Breast epithelium (tissue), 4 donors: Measurements from ENCODE around the gene PPM1H. TPM values are rescaled to one million over a fixed set of nuclear protein-coding genes. Genes with fewer than 3 reads are reported as not detected.

Experiments used
- DNase-seq, 2 donors: peaks; one replicate each; pipeline ENCODE4 v3.0.0-alpha.2; 2019; ENCODE audit warnings: low spot score in 2 of 2
- H3K27ac ChIP-seq, 2 donors: fragments of 200-600 bp; sonication (generic) in 1 of 2; one replicate each; pipeline ENCODE4 v1.5.1; 2016 to 2019; ENCODE audit warnings: mild to moderate bottlenecking in 1 of 2
- H3K27me3 ChIP-seq, 2 donors: fragments of 200-600 bp; sonication (generic) in 1 of 2; one replicate each; pipeline versions ENCODE4 v1.5.1 to v1.6.0; 2017 to 2019; ENCODE audit warnings: control low read depth in 1 of 2, mild to moderate bottlenecking in 1 of 2
- H3K36me3 ChIP-seq: fragments of 200-600 bp; one replicate; pipeline ENCODE4 v1.5.1; 2019
- H3K4me1 ChIP-seq, 2 donors: fragments of 200-600 bp; sonication (generic); one replicate each; pipeline ENCODE4 v1.5.1; 2016 to 2019; ENCODE audit warnings: control low read depth in 1 of 2
- H3K4me3 ChIP-seq, 3 donors: fragments of 200-600 bp; sonication (generic); 1 replicate in 2 of 3; 2 replicates in 1 of 3; pipeline ENCODE4 v1.5.1; 2016 to 2019; ENCODE audit warnings: mild to moderate bottlenecking in 3 of 3, moderate library complexity in 2 of 3
- H3K9me3 ChIP-seq, 2 donors: fragments of 200-600 bp; sonication (generic) in 1 of 2; one replicate each; pipeline ENCODE4 v1.5.1; 2016 to 2019; ENCODE audit warnings: control low read depth in 1 of 2
- CTCF ChIP-seq, 3 donors: fragments of 450-650 bp; IDR thresholded peaks; one replicate each; pipeline ENCODE4 v1.5.1; 2016 to 2017; ENCODE audit warnings: antibody characterized with exemption in 3 of 3, mild to moderate bottlenecking in 3 of 3, moderate library complexity in 3 of 3
- POLR2A ChIP-seq: fragments of 450-650 bp; IDR thresholded peaks from one replicate; pipeline ENCODE4 v1.6.1; 2016; ENCODE audit warnings: antibody characterized with exemption, mild to moderate bottlenecking, moderate library complexity
- POLR2AphosphoS5 ChIP-seq, 3 donors: sonication (generic); formaldehyde crosslinking; IDR thresholded peaks; one replicate each; pipeline ENCODE4 v1.6.1; 2017; ENCODE audit warnings: antibody characterized with exemption in 3 of 3
- intact Hi-C: fragments of 100-400 bp; cut with DNase I; formaldehyde crosslinking; loops from one replicate; pipeline ENCODE4 v1.15.1; 2023; ENCODE audit warnings: low total_unique reads
- total RNA-seq, 3 donors: library from RNA; depleted of rRNA; stranded (reverse); fragments of >200 nt; gene quantifications; one replicate each; pipeline ENCODE4 v1.1.0, GENCODE V29; 2016

Gene PPM1H
- total RNA-seq, 3 donors from 2014 or later, result 2.2 to 15.4 (median 13.5) TPM

DNA sequence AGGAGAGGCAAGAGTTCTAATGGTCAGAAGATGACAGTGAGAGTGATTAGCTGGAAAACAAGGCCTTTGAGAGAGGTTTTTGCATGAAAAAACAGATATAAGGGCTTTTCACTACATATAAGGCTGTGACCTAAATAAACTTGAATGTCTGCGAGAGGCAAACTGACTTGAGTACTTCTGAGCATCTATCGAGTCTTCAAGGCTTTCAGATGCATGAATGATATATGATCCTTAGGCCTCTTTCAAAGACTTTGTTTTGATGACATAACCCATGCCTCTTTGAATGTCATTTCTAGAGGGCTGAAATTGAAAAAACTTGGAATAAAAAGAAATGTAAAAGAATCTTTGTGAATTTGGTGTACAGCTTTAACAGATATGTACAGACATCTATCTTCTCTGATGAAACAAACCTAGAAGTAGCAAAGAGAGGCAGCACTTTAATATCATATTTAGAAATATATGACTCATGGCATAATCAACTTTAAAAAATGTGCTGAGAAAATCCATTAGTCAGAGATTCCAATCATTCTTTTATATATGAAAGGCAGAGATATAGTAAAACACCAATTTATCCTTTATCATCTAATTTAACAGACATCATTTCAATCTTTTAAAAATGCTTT is 72.6 kb downstream of the PPM1H start:
- intact Hi-C loops, result no loop called here
- TF ChIP-seq CTCF (IDR thresholded peaks at IDR 0.05) (no peak), POLR2AphosphoS5 (IDR thresholded peaks at IDR 0.05) (no peak), POLR2A (no peak)
- H3K27ac ChIP-seq, result no peak overlapping the region
- no peaks in the 10 kb centered on the region for H3K36me3 ChIP-seq
- no peaks in the 10 kb centered on the region for H3K4me1 ChIP-seq
- no peak overlapping the region for H3K4me3 ChIP-seq
- no peaks in the 10 kb centered on the region for H3K9me3 ChIP-seq
- no peak for DNase-seq
- no peaks in the 10 kb centered on the region for H3K27me3 ChIP-seq

GRCh38 chr12:62861586-62861985 is 73.4 kb downstream of the PPM1H start:
- no peaks in the 10 kb centered on the region for H3K36me3 ChIP-seq
- TF ChIP-seq POLR2A (no peak), CTCF (IDR thresholded peaks at IDR 0.05) (no peak), POLR2AphosphoS5 (IDR thresholded peaks at IDR 0.05) (no peak)
- intact Hi-C loops, result no loop called here

DNA sequence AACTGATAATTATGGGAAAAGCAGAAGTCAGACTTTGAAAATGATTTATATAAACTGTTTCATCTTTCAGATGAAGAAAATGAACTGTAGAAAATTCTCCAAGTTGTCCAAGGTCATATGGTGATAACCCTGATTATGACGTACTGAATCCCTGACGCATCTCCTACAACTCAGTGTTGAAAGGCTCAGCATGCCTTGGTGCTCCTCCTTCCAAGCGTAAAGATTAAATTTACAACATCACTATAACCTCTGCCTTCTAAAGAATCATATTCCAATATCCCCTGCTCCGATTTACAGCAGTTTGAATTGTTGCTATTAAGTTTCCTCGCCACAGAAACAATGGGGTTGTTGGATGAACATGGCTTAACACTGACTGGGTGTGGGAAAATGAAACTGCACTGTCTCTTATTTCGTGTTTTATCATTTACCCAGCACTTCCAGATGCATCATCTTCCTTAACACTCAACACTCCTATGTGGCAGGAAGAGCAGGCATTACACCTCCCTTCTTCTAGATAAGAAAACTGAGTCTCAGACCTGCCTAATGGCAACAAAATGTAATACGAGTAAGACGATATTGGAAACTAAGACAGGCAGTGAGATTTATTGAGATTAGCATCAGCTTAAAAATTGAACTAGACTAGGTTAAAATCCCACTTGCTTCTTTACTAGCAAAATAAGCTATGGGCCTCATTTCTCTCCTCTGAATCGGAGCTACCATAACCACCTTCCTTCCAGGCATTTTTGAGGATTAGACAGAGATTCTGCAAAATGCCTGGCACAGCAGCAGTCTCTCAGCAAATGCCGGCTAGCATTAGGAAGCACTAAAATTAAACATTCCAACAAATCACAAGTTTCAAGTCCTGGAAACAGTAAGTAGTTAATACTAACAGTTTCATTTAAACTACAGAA is 74.2 kb downstream of the PPM1H start:
- no peak overlapping the region for H3K27ac ChIP-seq
- intact Hi-C loops, result no loop called here
- H3K4me3 ChIP-seq, result no peak overlapping the region
- no peak for TF ChIP-seq CTCF (IDR thresholded peaks at IDR 0.05)
- TF ChIP-seq POLR2AphosphoS5 (IDR thresholded peaks at IDR 0.05), result no peak
- TF ChIP-seq POLR2A, result no peak
- no peaks in the 10 kb centered on the region for H3K9me3 ChIP-seq
- no peak for DNase-seq
- H3K27me3 ChIP-seq, result no peaks in the 10 kb centered on the region
- no peaks in the 10 kb centered on the region for H3K36me3 ChIP-seq
- no peaks in the 10 kb centered on the region for H3K4me1 ChIP-seq

More at GRCh38 chr12:62861586-62861985, 73.4 kb downstream of the PPM1H start:
- H3K4me1 ChIP-seq, result no peaks in the 10 kb centered on the region
- no peak for DNase-seq
- H3K27ac ChIP-seq, result no peak overlapping the region
- H3K9me3 ChIP-seq, result no peaks in the 10 kb centered on the region
- no peaks in the 10 kb centered on the region for H3K27me3 ChIP-seq
- H3K4me3 ChIP-seq, result no peak overlapping the region

DNA sequence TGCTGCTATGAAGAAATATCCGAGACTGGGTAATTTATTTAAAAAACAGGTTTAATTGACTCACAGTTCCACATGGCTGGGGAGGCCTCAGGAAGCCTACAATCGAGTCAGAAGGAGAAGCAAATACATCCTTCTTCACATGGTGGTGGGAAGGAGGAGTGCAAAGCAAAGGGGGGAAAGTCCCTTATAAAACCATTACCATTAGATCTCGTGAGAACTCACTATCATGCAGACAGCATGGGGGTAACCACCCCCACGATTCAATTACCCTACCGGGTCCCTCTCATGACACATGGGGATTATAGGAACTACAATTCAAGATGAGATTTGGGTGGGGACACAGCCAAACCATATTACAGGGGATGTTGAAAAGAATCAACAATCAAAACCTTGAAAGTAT is 74.9 kb downstream of the PPM1H start:
- no peaks in the 10 kb centered on the region for H3K4me1 ChIP-seq
- intact Hi-C loops, result no loop called here
- no peak overlapping the region for H3K27ac ChIP-seq
- H3K36me3 ChIP-seq, result no peaks in the 10 kb centered on the region
- H3K4me3 ChIP-seq, result no peak overlapping the region
- H3K27me3 ChIP-seq, result no peaks in the 10 kb centered on the region
- no peak for DNase-seq
- no peak for TF ChIP-seq POLR2A
- TF ChIP-seq POLR2AphosphoS5 (IDR thresholded peaks at IDR 0.05), result no peak
- no peak for TF ChIP-seq CTCF (IDR thresholded peaks at IDR 0.05)
- no peaks in the 10 kb centered on the region for H3K9me3 ChIP-seq

DNA sequence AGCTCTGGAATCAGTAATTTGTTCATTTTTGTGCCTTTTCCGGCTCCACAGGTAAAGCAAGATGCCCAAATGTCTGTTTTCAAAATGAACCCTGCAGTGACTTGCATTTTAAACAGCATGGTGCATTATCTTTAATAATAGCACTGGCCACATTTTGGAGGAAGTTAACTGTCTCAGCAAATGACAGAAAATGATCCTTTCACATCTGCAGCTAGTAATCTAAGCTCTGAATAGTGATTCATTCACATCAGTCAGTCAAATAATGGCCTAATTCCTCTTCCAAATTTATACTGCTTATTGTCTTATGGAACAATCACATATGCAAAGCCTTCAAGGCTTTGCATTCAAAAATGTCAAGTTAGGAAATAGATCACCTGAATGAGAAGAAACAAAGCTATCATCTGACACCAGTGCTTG is 75.6 kb downstream of the PPM1H start:
- intact Hi-C loops, result no loop called here
- H3K4me1 ChIP-seq, result no peaks in the 10 kb centered on the region
- TF ChIP-seq POLR2AphosphoS5 (IDR thresholded peaks at IDR 0.05), result no peak
- TF ChIP-seq POLR2A, result no peak
- H3K36me3 ChIP-seq, result no peaks in the 10 kb centered on the region
- no peak overlapping the region for H3K4me3 ChIP-seq
- no peaks in the 10 kb centered on the region for H3K9me3 ChIP-seq
- DNase-seq, result no peak
- no peak overlapping the region for H3K27ac ChIP-seq
- H3K27me3 ChIP-seq, result no peaks in the 10 kb centered on the region
